B cell (primary cell): ENCODE measurements around the gene IL1R2. TPM values are rescaled to one million over a fixed set of nuclear protein-coding genes. Genes with fewer than 3 reads are reported as not detected.

Experiments
- ATAC-seq: fragments of 200-7000 bp; cut with Tn5 transposase; one replicate; pipeline ENCODE4 v1.10.0; 2021; ENCODE audit warnings: low read depth, mild to moderate bottlenecking, moderate number of reproducible peaks, moderate library complexity
- CTCF ChIA-PET: fragments of 350-600 bp; sonication (Branson Sonifier 250); formaldehyde crosslinking; loops from one replicate; lab custom pipeline; 2021; ENCODE audit warnings: antibody characterized with exemption, inconsistent platforms; lab: Charles Lee
- POLR2A ChIA-PET: fragments of 350-600 bp; sonication (Branson Sonifier 250); formaldehyde crosslinking; loops from one replicate; lab custom pipeline; 2021; ENCODE audit warnings: antibody characterized with exemption; lab: Charles Lee
- DNase-seq: peaks from one replicate; pipeline ENCODE4 v3.0.0; 2013
- H2AFZ ChIP-seq: 2 replicates; pipeline ENCODE4 v1.6.1; 2012; ENCODE audit warnings: mild to moderate bottlenecking, low read depth, low read length; ENCODE audit not compliant: insufficient read depth, poor library complexity, severe bottlenecking
- H3K27ac ChIP-seq, 2 donors: 1 replicate in 1 of 2; 2 replicates in 1 of 2; pipeline ENCODE4 v1.5.1; 2012 to 2013; ENCODE audit warnings: low read length in 2 of 2, mild to moderate bottlenecking in 2 of 2, moderate library complexity in 1 of 2
- H3K27me3 ChIP-seq, 4 experiments: fragments of 200-600 bp in 1 of 4; sonication (generic) in 1 of 4; replicated peaks in 1 of 4; 1 replicate in 2 of 4; 2 replicates in 2 of 4; pipeline versions ENCODE4 v1.6.1 to v1.7.0; 2013 to 2016; ENCODE audit warnings: low read length in 3 of 4, mild to moderate bottlenecking in 2 of 4, mixed read lengths in 1 of 4, moderate library complexity in 1 of 4; ENCODE audit not compliant: insufficient read depth in 4 of 4, control insufficient read depth in 3 of 4; ENCODE audit errors: control extremely low read depth in 1 of 4
- H3K36me3 ChIP-seq, 2 experiments: replicated peaks in 1 of 2; 1 replicate in 1 of 2; 2 replicates in 1 of 2; pipeline versions ENCODE4 v1.6.1 to v1.7.1; 2013; ENCODE audit warnings: low read length in 1 of 2; ENCODE audit not compliant: insufficient read depth in 2 of 2, control insufficient read depth in 1 of 2; ENCODE audit errors: control extremely low read depth in 1 of 2, extremely low read depth in 1 of 2
- H3K4me1 ChIP-seq, 2 donors: fragments of 200-600 bp in 1 of 2; sonication (generic) in 1 of 2; 1 replicate in 1 of 2; 2 replicates in 1 of 2; pipeline versions ENCODE4 v1.5.1 to v1.6.1; 2013 to 2017; ENCODE audit warnings: low read length in 2 of 2; ENCODE audit not compliant: control insufficient read depth in 2 of 2, insufficient read depth in 2 of 2
- H3K4me2 ChIP-seq: replicated peaks from 2 replicates; pipeline ENCODE3; 2012; ENCODE audit warnings: mild to moderate bottlenecking, low read depth, low read length; ENCODE audit not compliant: poor library complexity, severe bottlenecking
- H3K4me3 ChIP-seq, 5 experiments: fragments of 200-600 bp in 1 of 5; sonication (generic) in 1 of 5; 1 replicate in 3 of 5; 2 replicates in 2 of 5; pipeline versions ENCODE4 v1.5.1 to v1.7.0; 2011 to 2016; ENCODE audit warnings: low read length in 4 of 5, mild to moderate bottlenecking in 4 of 5, low read depth in 2 of 5, control low read depth in 1 of 5, moderate library complexity in 1 of 5; ENCODE audit not compliant: insufficient read depth in 1 of 5; ENCODE audit errors: control extremely low read depth in 1 of 5, extremely low read depth in 1 of 5
- H3K79me2 ChIP-seq: fragments of 200-600 bp; sonication (generic); one replicate; pipeline ENCODE4 v1.6.0; 2016; ENCODE audit warnings: low read length; ENCODE audit not compliant: control insufficient read depth, insufficient read depth
- H3K9ac ChIP-seq: fragments of 200-600 bp; sonication (generic); 2 replicates; pipeline ENCODE4 v1.6.1; 2017; ENCODE audit warnings: mild to moderate bottlenecking, low read length, moderate library complexity
- H3K9me3 ChIP-seq, 3 donors: one replicate each; pipeline versions ENCODE4 v1.6.1 to v1.7.1; 2013; ENCODE audit warnings: low read length in 2 of 3; ENCODE audit not compliant: control insufficient read depth in 2 of 3, insufficient read depth in 1 of 3; ENCODE audit errors: control extremely low read depth in 1 of 3
- H4K20me1 ChIP-seq: 2 replicates; pipeline ENCODE4 v1.6.0; 2012; ENCODE audit warnings: mild to moderate bottlenecking, low read length; ENCODE audit not compliant: insufficient read depth, control insufficient read depth, poor library complexity, severe bottlenecking
- H3K27ac Mint-ChIP-seq: one replicate; pipeline ENCODE4 v1.8.0; 2021; ENCODE audit warnings: mixed read lengths
- H3K27me3 Mint-ChIP-seq: one replicate; pipeline ENCODE4 v1.8.0; 2021; ENCODE audit warnings: mixed read lengths
- H3K4me1 Mint-ChIP-seq: one replicate; pipeline ENCODE4 v1.8.0; 2021; ENCODE audit warnings: mixed read lengths
- H3K4me3 Mint-ChIP-seq: one replicate; pipeline ENCODE4 v1.8.0; 2021; ENCODE audit warnings: mixed read lengths
- H3K9me3 Mint-ChIP-seq: one replicate; pipeline ENCODE4 v1.8.0; 2022; ENCODE audit warnings: mixed read lengths; ENCODE audit not compliant: insufficient read depth
- CTCF ChIP-seq: fragments of 200-600 bp; IDR thresholded peaks from one replicate; pipeline ENCODE4 v1.8.0; 2022; ENCODE audit warnings: antibody characterized with exemption, mild to moderate bottlenecking
- EZH2 ChIP-seq: IDR thresholded peaks from 2 replicates; pipeline ENCODE4 v1.6.1; 2012; ENCODE audit warnings: borderline replicate concordance, low read depth, mild to moderate bottlenecking, moderate library complexity, low read length; ENCODE audit not compliant: insufficient read depth, poor library complexity, severe bottlenecking
- WGBS: methylation state at CpG from one replicate; pipeline ENCODE4 v1.1.5; 2013; ENCODE audit warnings: missing lambda C conversion rate; ENCODE audit not compliant: insufficient coverage; 5-methylcytosine and 5-hydroxymethylcytosine counted together
- intact Hi-C: fragments of 100-400 bp; cut with micrococcal nuclease; formaldehyde crosslinking; loops from one replicate; pipeline ENCODE4 v1.10.0; 2022
- polyA plus RNA-seq: library from polyadenylated mRNA; depleted of rRNA; stranded (reverse); fragments of >200 nt; gene quantifications from 2 replicates; pipeline ENCODE4 v1.2.3, GENCODE V29; 2012
- total RNA-seq, 2 donors: library from RNA; stranded (reverse); fragments of 120-200 nt in 1 of 2; gene quantifications; 1 replicate in 1 of 2; 2 replicates in 1 of 2; pipeline versions ENCODE4 v1.2.3 to v1.2.4, GENCODE V29; 2013 to 2022

IL1R2 gene
- total and polyA plus RNA-seq, 2 donors (not counting 1 experiment from before 2014, with no cell fraction given) = not detected

GRCh38 chr2:102034683-102035548 is 43.2 kb downstream of the IL1R2 start:
- Histone ChIP-seq H3K27ac (no peak overlapping the region), H3K4me1 (peaks cover 13 to 15% of the 10 kb centered on the region in 2 donors), H3K4me2 (no peak overlapping the region), H2AFZ (no peak overlapping the region), H3K9me3 (peaks cover 0 to 4% (median 0%) of the 10 kb centered on the region in 3 donors), H3K36me3 (no peaks in the 10 kb centered on the region), H3K4me3 (no peak overlapping the region), H3K79me2 (no peaks in the 10 kb centered on the region), H3K9ac (no peak overlapping the region), H3K27me3 (no peaks in the 10 kb centered on the region), H4K20me1 (no peaks in the 10 kb centered on the region)
- Mint-ChIP-seq H3K27me3 (peaks cover 12% of the 10 kb centered on the region), H3K4me1 (peaks cover 22% of the 10 kb centered on the region), H3K4me3 (no peak overlapping the region), H3K27ac (no peak overlapping the region), H3K9me3 (no peaks in the 10 kb centered on the region)
- 81% methylated on average over 12 of the region's 14 CpGs for WGBS
- ATAC-seq (no peak), DNase-seq (no peak)
- ChIA-PET CTCF (interaction anchor here (1.2 to 1.3 kb wide), 2 partner anchors 14 to 206 kb away, joined by 3 to 4 read pairs; no protein-coding TSS in a partner anchor), POLR2A (interaction anchor here (0.6 kb wide), 1 partner anchor 610 kb away, joined by 3 read pairs; no protein-coding TSS in a partner anchor)
- TF ChIP-seq CTCF = no peak
- TF ChIP-seq EZH2 = no peak
- intact Hi-C loops = no loop called here

GRCh38 chr2:102037681-102038080 is 45.9 kb downstream of the IL1R2 start:
- H3K4me3 ChIP-seq = no peak overlapping the region
- ChIA-PET POLR2A (no interaction called here), CTCF (interaction anchor here (1.0 kb wide), 1 partner anchor 203 kb away, joined by 4 read pairs; no protein-coding TSS in a partner anchor)
- peaks cover 0 to 4% (median 0%) of the 10 kb centered on the region in 3 donors for H3K9me3 ChIP-seq
- no peak overlapping the region for H3K4me2 ChIP-seq
- H3K4me1 Mint-ChIP-seq = peaks cover 20% of the 10 kb centered on the region
- H3K27me3 ChIP-seq = peaks cover 0 to 10% (median 0%) of the 10 kb centered on the region in 4 experiments
- no peaks in the 10 kb centered on the region for H4K20me1 ChIP-seq
- H3K9me3 Mint-ChIP-seq = no peaks in the 10 kb centered on the region
- TF ChIP-seq EZH2 = no peak
- no peak for TF ChIP-seq CTCF
- no peak overlapping the region for H3K4me3 Mint-ChIP-seq
- intact Hi-C loops = no loop called here
- no peak overlapping the region for H3K9ac ChIP-seq
- no peaks in the 10 kb centered on the region for H3K36me3 ChIP-seq
- DNase-seq (no peak), ATAC-seq (no peak)
- 100% methylated on average over 3 of the region's 8 CpGs for WGBS
- peaks cover 13 to 15% of the 10 kb centered on the region in 2 donors for H3K4me1 ChIP-seq
- H2AFZ ChIP-seq = no peak overlapping the region
- no peak overlapping the region for H3K27ac Mint-ChIP-seq
- no peak overlapping the region for H3K27ac ChIP-seq
- no peaks in the 10 kb centered on the region for H3K79me2 ChIP-seq
- peaks cover 30% of the 10 kb centered on the region for H3K27me3 Mint-ChIP-seq
